Heart left ventricle (tissue), 16 donors: ENCODE measurements around the gene TNP2. TPM values are rescaled to one million over a fixed set of nuclear protein-coding genes. Genes with fewer than 3 reads are reported as not detected.

ENCODE experiments used
- ATAC-seq, 4 donors: fragments of 200-7000 bp; cut with Tn5 transposase; one replicate each; pipeline ENCODE4 v1.9.1; 2020 to 2022; ENCODE audit warnings: moderate library complexity in 4 of 4, mild to moderate bottlenecking in 3 of 4, moderate number of reproducible peaks in 1 of 4
- DNase-seq, 5 donors: peaks; one replicate each; pipeline ENCODE4 v3.0.0-alpha.2; 2020
- H3K27ac ChIP-seq, 12 donors: fragments of 200-600 bp; sonication (generic) in 4 of 12; one replicate each; pipeline versions ENCODE4 v1.5.0 to v1.8.0; 2016 to 2022; ENCODE audit warnings: mild to moderate bottlenecking in 2 of 12
- H3K27me3 ChIP-seq, 9 donors: fragments of 200-600 bp; sonication (generic) in 2 of 9; one replicate each; pipeline versions ENCODE4 v1.5.1 to v1.8.0; 2016 to 2022; ENCODE audit warnings: mild to moderate bottlenecking in 3 of 9
- H3K36me3 ChIP-seq, 9 donors: fragments of 200-600 bp; sonication (generic) in 2 of 9; one replicate each; pipeline versions ENCODE4 v1.5.0 to v1.8.0; 2018 to 2022; ENCODE audit warnings: mild to moderate bottlenecking in 2 of 9
- H3K4me1 ChIP-seq, 12 donors: fragments of 200-600 bp; sonication (generic) in 4 of 12; one replicate each; pipeline versions ENCODE4 v1.5.0 to v1.8.0; 2016 to 2022; ENCODE audit warnings: mild to moderate bottlenecking in 3 of 12
- H3K4me3 ChIP-seq, 12 donors: fragments of 200-600 bp; sonication (generic) in 4 of 12; one replicate each; pipeline versions ENCODE4 v1.5.0 to v1.8.0; 2017 to 2022; ENCODE audit warnings: mild to moderate bottlenecking in 9 of 12, moderate library complexity in 4 of 12
- H3K9me3 ChIP-seq, 12 donors: fragments of 200-600 bp; sonication (generic) in 4 of 12; one replicate each; pipeline versions ENCODE4 v1.5.0 to v1.8.0; 2016 to 2022; ENCODE audit warnings: mild to moderate bottlenecking in 1 of 12
- POLR2A ChIP-seq, 2 donors: fragments of 450-650 bp; IDR thresholded peaks; one replicate each; pipeline ENCODE4 v1.6.1; 2017; ENCODE audit warnings: antibody characterized with exemption in 2 of 2, mild to moderate bottlenecking in 2 of 2, moderate library complexity in 2 of 2
- WGBS, 4 donors: extraction: QIAGEN DNeasy Blood & Tissue Kit in 2 of 4; methylation state at CpG; one replicate each; pipeline versions ENCODE4 v1.1.5 to v1.1.7; 2013 to 2018; 5-methylcytosine and 5-hydroxymethylcytosine counted together
- intact Hi-C, 10 donors: fragments of 100-400 bp; cut with DNase I; formaldehyde crosslinking; loops; one replicate each; pipeline versions ENCODE4 v1.11.1 to v1.14.2; 2022
- polyA plus RNA-seq, 2 donors: library from polyadenylated mRNA; stranded (reverse); fragments of 200-250 nt; gene quantifications; one replicate each; pipeline ENCODE4 v1.2.3, GENCODE V29; 2013
- total RNA-seq, 9 donors: library from RNA; depleted of rRNA in 2 of 9; stranded (reverse); fragments of >200 nt in 2 of 9; fragmentation: NEBNext Ultra II Directional in 3 of 9; extraction: Animal tissue kit (Norgen Biotek cat#: 25700) in 3 of 9; gene quantifications; one replicate each; pipeline versions ENCODE4 v1.1.0 to v1.2.4, GENCODE V29; 2016 to 2023
- TF ChIP-seq, protein P1 (sequence below), 12 donors: fragments of 200-600 bp; sonication (generic) in 4 of 12; IDR thresholded peaks; one replicate each; pipeline versions ENCODE4 v1.5.0 to v1.8.0; 2018 to 2022; ENCODE audit warnings: antibody characterized with exemption in 12 of 12, mild to moderate bottlenecking in 5 of 12
- donor health status: ischemic (EF 13 %, LVEDD 7.1; RV severe dilation, severe dysfunction).
- donor health status: healthy with polysubstance abuse.
- donor health status: DM: no; HTN: yes; CAD: no.
- donor health status: DM: no; HTN: no; CAD: no.
- donor health status: ischemic (EF 25% LVEDD 6.9; RV normal size, moderate dysfunction).
- donor health status: ischemic (EF 25% LVEDD 5.7; RV mildly dilated, moderate dysfunction).
- donor health status: healthy.
- donor health status: DM: yes; HTN: yes; CAD: no.
- donor health status: ischemic (EF 35%, LVEDD 5.7; RV mildly dilated, moderate dysfunction).
- donor health status: nonischemic (EF 11% LVEDD 7.7; RV severe dilation, severe dysfunction).
- donor health status: DM: yes; HTN: yes; CAD: no.
- donor health status: PGD.
- donor health status: ischemic (EF 29% LVEDD 5.4; RV normal size, mild dysfunction).
- donor health status: nonischemic (EF 23%, LVEDD 6.1; RV moderate dilation, normal function).

Gene TNP2
- total and polyA plus RNA-seq, 11 donors: not detected

DNA sequence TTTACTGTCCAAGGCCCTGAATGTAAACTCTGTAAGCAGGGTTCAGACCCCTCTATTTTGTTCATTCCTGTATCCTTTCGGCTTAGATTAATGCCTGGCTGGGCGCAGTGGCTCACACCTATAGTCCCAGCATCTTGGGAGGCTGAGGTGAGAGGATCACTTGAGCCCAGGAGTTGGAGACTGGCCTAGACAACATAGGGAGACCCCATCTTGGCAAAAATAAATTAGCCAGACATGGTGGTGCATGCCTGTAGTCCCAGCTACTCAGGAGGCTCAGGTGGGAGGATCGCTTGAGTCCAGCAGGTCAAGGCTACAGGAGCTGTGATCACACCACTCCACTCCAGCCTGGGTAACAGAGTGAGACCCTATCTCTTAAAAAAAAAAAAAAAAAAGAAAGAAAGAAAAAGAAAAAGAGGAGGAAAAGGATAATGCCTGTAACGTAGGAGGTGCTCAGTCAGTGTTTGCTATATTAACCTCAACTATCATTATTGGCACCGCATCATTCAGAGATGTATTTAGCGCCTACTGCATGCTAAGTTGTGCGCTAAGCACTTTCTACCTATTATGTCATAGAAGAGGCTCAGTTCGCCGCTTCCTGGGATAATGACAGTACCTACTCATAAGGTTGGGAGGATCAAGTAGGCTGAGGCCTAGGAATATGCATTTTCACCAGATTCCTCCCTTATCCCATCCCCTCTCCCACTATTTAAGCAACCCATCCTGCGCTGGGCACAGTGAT, 18.2 kb downstream of the TNP2 start:
- TF ChIP-seq POLR2A (IDR thresholded peaks at IDR 0.05): no peak
- TF ChIP-seq, protein P1, sequence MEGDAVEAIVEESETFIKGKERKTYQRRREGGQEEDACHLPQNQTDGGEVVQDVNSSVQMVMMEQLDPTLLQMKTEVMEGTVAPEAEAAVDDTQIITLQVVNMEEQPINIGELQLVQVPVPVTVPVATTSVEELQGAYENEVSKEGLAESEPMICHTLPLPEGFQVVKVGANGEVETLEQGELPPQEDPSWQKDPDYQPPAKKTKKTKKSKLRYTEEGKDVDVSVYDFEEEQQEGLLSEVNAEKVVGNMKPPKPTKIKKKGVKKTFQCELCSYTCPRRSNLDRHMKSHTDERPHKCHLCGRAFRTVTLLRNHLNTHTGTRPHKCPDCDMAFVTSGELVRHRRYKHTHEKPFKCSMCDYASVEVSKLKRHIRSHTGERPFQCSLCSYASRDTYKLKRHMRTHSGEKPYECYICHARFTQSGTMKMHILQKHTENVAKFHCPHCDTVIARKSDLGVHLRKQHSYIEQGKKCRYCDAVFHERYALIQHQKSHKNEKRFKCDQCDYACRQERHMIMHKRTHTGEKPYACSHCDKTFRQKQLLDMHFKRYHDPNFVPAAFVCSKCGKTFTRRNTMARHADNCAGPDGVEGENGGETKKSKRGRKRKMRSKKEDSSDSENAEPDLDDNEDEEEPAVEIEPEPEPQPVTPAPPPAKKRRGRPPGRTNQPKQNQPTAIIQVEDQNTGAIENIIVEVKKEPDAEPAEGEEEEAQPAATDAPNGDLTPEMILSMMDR (IDR thresholded peaks at IDR 0.05): no peak
- intact Hi-C loops: loop anchor here in 6 of 10 donors (5.0 to 10.0 kb wide), 7 partner anchors 86 to 506 kb away; partner anchors contain the start of gene NUBP1 (in 1 of the 6)
- Histone ChIP-seq H3K27me3 (no peaks in the 10 kb centered on the region), H3K27ac (peak overlapping the region in 1 of 12 donors; percentile 42), H3K4me3 (no peak overlapping the region), H3K36me3 (peaks cover 0 to 27% (median 0%) of the 10 kb centered on the region in 9 donors), H3K4me1 (peaks cover 0 to 36% (median 15%) of the 10 kb centered on the region in 12 donors), H3K9me3 (no peaks in the 10 kb centered on the region)
- ATAC-seq: no peak
- WGBS, 4 donors: 95 to 98% (median 96%) methylated on average over 10 of the region's 10 CpGs
- DNase-seq: no peak

DNA sequence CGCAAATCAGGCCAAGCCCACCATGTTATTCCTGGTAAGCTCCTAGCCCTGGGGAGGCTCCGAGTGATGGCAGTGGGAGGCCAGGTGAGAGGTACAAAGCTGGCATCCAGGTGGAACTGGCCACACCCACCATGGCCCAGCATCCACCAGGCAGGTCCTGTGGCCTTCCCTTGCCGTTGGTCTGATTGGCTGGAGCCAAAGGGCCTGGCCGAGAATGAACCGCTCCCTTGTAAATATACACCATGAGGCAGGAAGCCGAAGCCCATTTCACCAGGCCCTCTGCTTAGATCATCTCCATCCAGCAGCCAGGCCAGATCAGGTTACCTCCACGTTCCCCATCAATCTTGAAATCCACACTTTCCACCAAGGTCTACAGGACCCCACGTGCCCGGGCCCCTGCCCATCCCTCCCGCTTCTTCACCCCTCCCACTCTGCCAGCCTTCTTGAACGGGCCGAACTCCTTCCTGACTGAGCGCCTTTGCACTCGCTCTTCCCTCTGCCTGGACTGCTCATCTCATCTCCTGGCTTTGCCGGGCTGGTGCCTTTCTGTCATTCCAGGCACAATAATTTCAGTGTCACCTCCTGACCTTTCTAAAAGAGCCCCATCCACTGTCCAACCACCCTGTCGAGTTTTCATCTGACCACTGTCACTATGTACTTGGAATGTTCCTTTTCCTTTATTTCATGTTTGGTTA, 18.9 kb downstream of the TNP2 start:
- Histone ChIP-seq H3K36me3 (peaks cover 0 to 27% (median 0%) of the 10 kb centered on the region in 9 donors), H3K27ac (no peak overlapping the region), H3K4me1 (peaks cover 0 to 38% (median 10%) of the 10 kb centered on the region in 12 donors), H3K9me3 (no peaks in the 10 kb centered on the region), H3K4me3 (no peak overlapping the region), H3K27me3 (no peaks in the 10 kb centered on the region)
- intact Hi-C loops: loop anchor here in 6 of 10 donors (5.0 to 10.0 kb wide), 7 partner anchors 85 to 505 kb away; partner anchors contain the start of gene NUBP1 (in 1 of the 6)
- DNase-seq: peak in 1 of 5 donors; percentile 33
- TF ChIP-seq POLR2A (IDR thresholded peaks at IDR 0.05): no peak
- TF ChIP-seq, protein P1 (IDR thresholded peaks at IDR 0.05): no peak
- no peak for ATAC-seq
- WGBS, 4 donors: 77 to 84% (median 80%) methylated on average over 13 to 16 of the region's 16 CpGs

DNA sequence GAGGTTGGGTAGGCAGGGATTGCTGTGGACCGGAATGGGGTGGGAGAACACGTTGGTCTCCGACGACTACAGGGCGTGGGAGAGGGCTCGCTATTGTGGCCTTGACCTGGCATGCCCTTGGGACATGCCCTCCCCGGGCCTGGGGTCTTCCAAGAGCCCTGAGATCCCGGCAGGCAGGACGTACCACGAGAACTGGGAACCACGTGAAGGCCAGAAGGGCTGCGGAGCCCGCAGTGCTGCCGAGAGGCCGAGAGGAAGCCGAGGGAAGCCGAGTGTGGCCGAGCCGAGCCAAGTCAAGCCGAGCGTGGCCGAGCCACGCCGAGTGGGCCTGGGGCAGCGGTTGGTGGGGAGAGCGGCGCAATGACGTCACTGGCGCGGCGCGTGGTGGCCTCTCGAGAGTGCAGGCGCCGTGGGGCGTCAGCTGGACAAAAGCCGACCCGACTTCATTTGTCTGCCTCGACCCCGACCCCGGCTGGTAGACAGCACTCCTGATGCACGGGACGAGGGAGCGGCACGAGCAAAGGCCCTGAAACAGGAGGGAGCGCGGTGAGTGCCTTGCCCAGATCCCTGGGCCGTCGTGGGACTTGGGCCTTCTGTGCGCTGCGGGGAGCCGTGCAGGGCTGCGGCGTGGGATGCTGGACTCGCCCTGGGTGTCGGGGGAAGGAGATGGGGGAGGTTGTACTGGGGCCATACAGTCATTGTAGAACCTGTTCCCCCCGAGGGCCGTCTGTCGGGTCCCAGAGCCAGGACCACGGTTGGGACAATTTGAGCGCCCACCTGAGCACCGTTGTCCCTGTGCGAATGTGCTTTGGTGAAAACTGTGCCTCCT, 19.7 kb downstream of the TNP2 start:
- Histone ChIP-seq H3K27ac (no peak overlapping the region), H3K36me3 (peaks cover 0 to 19% (median 0%) of the 10 kb centered on the region in 9 donors), H3K4me3 (no peak overlapping the region), H3K4me1 (peaks cover 0 to 32% (median 4%) of the 10 kb centered on the region in 12 donors), H3K9me3 (no peaks in the 10 kb centered on the region), H3K27me3 (no peaks in the 10 kb centered on the region)
- 93 to 94% (median 93%) methylated on average over 63 of the region's 63 CpGs for WGBS, 4 donors
- intact Hi-C loops: loop anchor here in 6 of 10 donors (5.0 to 10.0 kb wide), 7 partner anchors 85 to 505 kb away; partner anchors contain the start of gene NUBP1 (in 1 of the 6)
- no peak for ATAC-seq
- DNase-seq: peak in 1 of 5 donors; percentile 54
- TF ChIP-seq, protein P1 (IDR thresholded peaks at IDR 0.05): no peak
- no peak for TF ChIP-seq POLR2A (IDR thresholded peaks at IDR 0.05)
